NCI-H2107 (cell line): Measurements from ENCODE around the gene ANKRD22.
"Not testable (repeated sequence)": the region's sequence is repeated elsewhere in the genome, so short reads cannot be mapped to it uniquely, and the experiment has no call there.

Experiments
- DNase-seq: peaks from one replicate; lab custom pipeline; 2025; lab: John Stamatoyannopoulos, UW

Gene ANKRD22

GRCh38 chr10:88877298-88877697 is 25.7 kb upstream of the ANKRD22 start:
- no peak for DNase-seq

GRCh38 chr10:88875081-88875480 is 23.4 kb upstream of the ANKRD22 start:
- no peak for DNase-seq

- no peak for DNase-seq
Observed at GRCh38 chr10:88874281-88874680, 22.6 kb upstream of the ANKRD22 start.

GRCh38 chr10:88873757-88874156 is 22.1 kb upstream of the ANKRD22 start:
- DNase-seq, result no peak

GRCh38 chr10:88870089-88870488 is 18.4 kb upstream of the ANKRD22 start:
- DNase-seq, result no peak

GRCh38 chr10:88866454-88866853 is 14.8 kb upstream of the ANKRD22 start:
- DNase-seq, result no peak

- no peak for DNase-seq
Observed at GRCh38 chr10:88865281-88865876, 13.7 kb upstream of the ANKRD22 start.

- DNase-seq, result no peak
Observed at GRCh38 chr10:88861036-88861435, 9.4 kb upstream of the ANKRD22 start.

GRCh38 chr10:88858491-88858890 is 6.8 kb upstream of the ANKRD22 start:
- DNase-seq, result no peak

- DNase-seq, result no peak
Observed at GRCh38 chr10:88857831-88858230, 6.2 kb upstream of the ANKRD22 start.

GRCh38 chr10:88854684-88855083 is 3.0 kb upstream of the ANKRD22 start:
- no peak for DNase-seq

GRCh38 chr10:88853155-88853881 is 1.7 kb upstream of the ANKRD22 start:
- no peak for DNase-seq

GRCh38 chr10:88852327-88852726 is 683 bp upstream of the ANKRD22 start:
- DNase-seq, result no peak

- no peak for DNase-seq
Observed at GRCh38 chr10:88850712-88851111, 932 bp downstream of the ANKRD22 start.

- DNase-seq, result no peak
Observed at GRCh38 chr10:88849234-88849633, 2.4 kb downstream of the ANKRD22 start.

GRCh38 chr10:88848499-88848898 is 3.1 kb downstream of the ANKRD22 start:
- DNase-seq, result no peak

- DNase-seq, result no peak
Observed at GRCh38 chr10:88843171-88843570, 8.5 kb downstream of the ANKRD22 start.

GRCh38 chr10:88841316-88842111 is 10.1 kb downstream of the ANKRD22 start:
- DNase-seq, result no peak

- no peak for DNase-seq
Observed at GRCh38 chr10:88840881-88841280, 10.8 kb downstream of the ANKRD22 start.

GRCh38 chr10:88840104-88840503 is 11.5 kb downstream of the ANKRD22 start:
- DNase-seq, result no peak

- no peak for DNase-seq
Observed at GRCh38 chr10:88838766-88839350, 12.8 kb downstream of the ANKRD22 start.

GRCh38 chr10:88837632-88838031 is 14.0 kb downstream of the ANKRD22 start:
- DNase-seq, result not testable (repeated sequence)

- DNase-seq, result no peak
Observed at GRCh38 chr10:88835910-88836221, 15.8 kb downstream of the ANKRD22 start.
